ENCODE measurements around the gene KRTAP4-9.

DNA sequence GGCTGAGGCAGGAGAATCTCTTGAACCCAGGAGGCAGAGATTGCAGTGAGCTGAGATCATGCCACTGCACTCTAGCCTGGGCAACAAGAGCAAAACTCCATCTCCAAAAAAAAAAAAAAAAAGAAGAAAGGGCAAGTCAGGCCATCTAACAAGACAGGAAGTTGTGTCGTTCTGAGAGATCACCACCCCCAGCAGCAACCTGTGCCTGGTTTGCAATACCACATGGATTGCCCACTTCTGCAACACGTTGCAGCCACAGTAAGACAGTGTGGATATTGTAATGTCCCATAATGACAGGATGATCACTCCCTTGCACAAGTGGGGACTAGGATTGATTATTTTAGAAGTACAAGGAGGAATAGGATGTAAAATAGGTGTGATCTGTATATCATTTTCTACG lies 36.2 kb upstream of the KRTAP4-9 start:
- no peak for TF ChIP-seq POLR2A (IDR thresholded peaks at IDR 0.05)
- TF ChIP-seq, protein P1, sequence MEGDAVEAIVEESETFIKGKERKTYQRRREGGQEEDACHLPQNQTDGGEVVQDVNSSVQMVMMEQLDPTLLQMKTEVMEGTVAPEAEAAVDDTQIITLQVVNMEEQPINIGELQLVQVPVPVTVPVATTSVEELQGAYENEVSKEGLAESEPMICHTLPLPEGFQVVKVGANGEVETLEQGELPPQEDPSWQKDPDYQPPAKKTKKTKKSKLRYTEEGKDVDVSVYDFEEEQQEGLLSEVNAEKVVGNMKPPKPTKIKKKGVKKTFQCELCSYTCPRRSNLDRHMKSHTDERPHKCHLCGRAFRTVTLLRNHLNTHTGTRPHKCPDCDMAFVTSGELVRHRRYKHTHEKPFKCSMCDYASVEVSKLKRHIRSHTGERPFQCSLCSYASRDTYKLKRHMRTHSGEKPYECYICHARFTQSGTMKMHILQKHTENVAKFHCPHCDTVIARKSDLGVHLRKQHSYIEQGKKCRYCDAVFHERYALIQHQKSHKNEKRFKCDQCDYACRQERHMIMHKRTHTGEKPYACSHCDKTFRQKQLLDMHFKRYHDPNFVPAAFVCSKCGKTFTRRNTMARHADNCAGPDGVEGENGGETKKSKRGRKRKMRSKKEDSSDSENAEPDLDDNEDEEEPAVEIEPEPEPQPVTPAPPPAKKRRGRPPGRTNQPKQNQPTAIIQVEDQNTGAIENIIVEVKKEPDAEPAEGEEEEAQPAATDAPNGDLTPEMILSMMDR (IDR thresholded peaks at IDR 0.05) = no peak
